Thyroid gland (tissue), 4 donors: ENCODE measurements around the gene RDH12. TPM values are rescaled to one million over a fixed set of nuclear protein-coding genes. Genes with fewer than 3 reads are reported as not detected.

ENCODE experiments used
- DNase-seq, 2 donors: peaks; one replicate each; pipeline ENCODE4 v3.0.0-alpha.2; 2019
- H3K27ac ChIP-seq, 3 donors: fragments of 200-600 bp; sonication (generic); 1 replicate in 2 of 3; 2 replicates in 1 of 3; pipeline ENCODE4 v1.5.1; 2016 to 2019; ENCODE audit warnings: mild to moderate bottlenecking in 1 of 3, moderate library complexity in 1 of 3
- H3K27me3 ChIP-seq: fragments of 200-600 bp; sonication (generic); one replicate; pipeline ENCODE4 v1.5.1; 2019
- H3K36me3 ChIP-seq, 2 donors: fragments of 200-600 bp; sonication (generic); one replicate each; pipeline ENCODE4 v1.5.1; 2016 to 2019
- H3K4me1 ChIP-seq, 2 donors: fragments of 200-600 bp; sonication (generic); one replicate each; pipeline ENCODE4 v1.5.1; 2017 to 2019
- H3K4me3 ChIP-seq, 3 donors: fragments of 200-600 bp; sonication (generic); replicated peaks in 1 of 3; 1 replicate in 2 of 3; 2 replicates in 1 of 3; pipeline ENCODE4 v1.5.1; 2016; ENCODE audit warnings: mild to moderate bottlenecking in 1 of 3
- H3K9me3 ChIP-seq: fragments of 200-600 bp; sonication (generic); one replicate; pipeline ENCODE4 v1.5.1; 2017
- POLR2A ChIP-seq, 2 donors: fragments of 450-650 bp; IDR thresholded peaks; one replicate each; pipeline ENCODE4 v1.6.1; 2017; ENCODE audit warnings: antibody characterized with exemption in 2 of 2, mild to moderate bottlenecking in 2 of 2, moderate library complexity in 1 of 2
- WGBS, 2 donors: methylation state at CpG; one replicate each; pipeline ENCODE4 v1.1.5; 2017; 5-methylcytosine and 5-hydroxymethylcytosine counted together
- intact Hi-C: fragments of 100-400 bp; cut with DNase I; formaldehyde crosslinking; loops from one replicate; pipeline ENCODE4 v1.15.1; 2023
- total RNA-seq, 4 donors: library from RNA; depleted of rRNA; stranded (reverse); fragments of >200 nt; gene quantifications; one replicate each; pipeline ENCODE4 v1.2.3, GENCODE V29; 2016
- TF ChIP-seq, protein P1 (sequence below), 6 experiments: fragments of 200-600 bp in 3 of 6; fragments of 450-650 bp in 3 of 6; sonication (generic) in 3 of 6; IDR thresholded peaks; one replicate each; pipeline ENCODE4 v1.5.1; 2016 to 2019; ENCODE audit warnings: antibody characterized with exemption in 6 of 6, mild to moderate bottlenecking in 2 of 6, inconsistent platforms in 1 of 6, moderate library complexity in 1 of 6

RDH12 gene
- total RNA-seq, 4 donors from 2014 or later = 0.22 to 2.9 (median 0.92) TPM; not detected in 1

DNA sequence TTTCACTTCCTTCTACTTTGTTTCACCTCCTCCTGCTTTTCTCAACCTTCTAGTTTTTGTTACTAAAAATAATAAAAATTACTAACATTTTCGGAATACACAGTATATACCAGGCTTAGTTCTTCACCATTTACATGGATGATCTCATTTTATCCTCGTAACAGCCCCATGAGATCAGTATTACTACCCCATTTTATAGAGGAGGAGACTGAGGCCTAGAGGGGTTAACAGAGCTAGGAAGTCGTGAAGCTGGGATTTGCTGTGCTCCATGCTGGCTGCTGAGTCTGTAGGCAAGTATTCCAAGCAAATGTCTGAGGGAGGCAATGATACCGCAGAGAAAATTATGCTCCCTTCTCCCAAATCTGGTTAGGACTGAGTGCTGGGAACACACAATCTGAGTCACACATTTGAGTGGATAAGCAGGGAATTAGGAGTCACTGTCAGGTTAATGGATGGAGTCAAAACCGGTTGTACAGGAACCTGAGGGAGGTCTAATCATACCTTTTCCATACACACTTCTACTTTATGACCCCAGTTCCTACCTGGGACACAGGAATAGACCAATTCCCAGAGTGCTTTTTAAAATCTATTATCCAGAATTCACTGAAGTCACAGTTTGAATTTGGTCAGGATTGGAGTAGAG lies 63.6 kb downstream of the RDH12 start:
- no peak overlapping the region for H3K27ac ChIP-seq
- peaks cover 53 to 61% of the 10 kb centered on the region in 2 donors for H3K36me3 ChIP-seq
- H3K4me1 ChIP-seq = no peaks in the 10 kb centered on the region
- 88 to 90% methylated on average over 5 of the region's 5 CpGs for WGBS, 2 donors
- H3K27me3 ChIP-seq = no peaks in the 10 kb centered on the region
- DNase-seq = no peak
- TF ChIP-seq, protein P1, sequence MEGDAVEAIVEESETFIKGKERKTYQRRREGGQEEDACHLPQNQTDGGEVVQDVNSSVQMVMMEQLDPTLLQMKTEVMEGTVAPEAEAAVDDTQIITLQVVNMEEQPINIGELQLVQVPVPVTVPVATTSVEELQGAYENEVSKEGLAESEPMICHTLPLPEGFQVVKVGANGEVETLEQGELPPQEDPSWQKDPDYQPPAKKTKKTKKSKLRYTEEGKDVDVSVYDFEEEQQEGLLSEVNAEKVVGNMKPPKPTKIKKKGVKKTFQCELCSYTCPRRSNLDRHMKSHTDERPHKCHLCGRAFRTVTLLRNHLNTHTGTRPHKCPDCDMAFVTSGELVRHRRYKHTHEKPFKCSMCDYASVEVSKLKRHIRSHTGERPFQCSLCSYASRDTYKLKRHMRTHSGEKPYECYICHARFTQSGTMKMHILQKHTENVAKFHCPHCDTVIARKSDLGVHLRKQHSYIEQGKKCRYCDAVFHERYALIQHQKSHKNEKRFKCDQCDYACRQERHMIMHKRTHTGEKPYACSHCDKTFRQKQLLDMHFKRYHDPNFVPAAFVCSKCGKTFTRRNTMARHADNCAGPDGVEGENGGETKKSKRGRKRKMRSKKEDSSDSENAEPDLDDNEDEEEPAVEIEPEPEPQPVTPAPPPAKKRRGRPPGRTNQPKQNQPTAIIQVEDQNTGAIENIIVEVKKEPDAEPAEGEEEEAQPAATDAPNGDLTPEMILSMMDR (IDR thresholded peaks at IDR 0.05) = no peak
- TF ChIP-seq POLR2A (IDR thresholded peaks at IDR 0.05) = no peak
- intact Hi-C loops = no loop called here
- no peaks in the 10 kb centered on the region for H3K9me3 ChIP-seq
- H3K4me3 ChIP-seq = no peak overlapping the region

DNA sequence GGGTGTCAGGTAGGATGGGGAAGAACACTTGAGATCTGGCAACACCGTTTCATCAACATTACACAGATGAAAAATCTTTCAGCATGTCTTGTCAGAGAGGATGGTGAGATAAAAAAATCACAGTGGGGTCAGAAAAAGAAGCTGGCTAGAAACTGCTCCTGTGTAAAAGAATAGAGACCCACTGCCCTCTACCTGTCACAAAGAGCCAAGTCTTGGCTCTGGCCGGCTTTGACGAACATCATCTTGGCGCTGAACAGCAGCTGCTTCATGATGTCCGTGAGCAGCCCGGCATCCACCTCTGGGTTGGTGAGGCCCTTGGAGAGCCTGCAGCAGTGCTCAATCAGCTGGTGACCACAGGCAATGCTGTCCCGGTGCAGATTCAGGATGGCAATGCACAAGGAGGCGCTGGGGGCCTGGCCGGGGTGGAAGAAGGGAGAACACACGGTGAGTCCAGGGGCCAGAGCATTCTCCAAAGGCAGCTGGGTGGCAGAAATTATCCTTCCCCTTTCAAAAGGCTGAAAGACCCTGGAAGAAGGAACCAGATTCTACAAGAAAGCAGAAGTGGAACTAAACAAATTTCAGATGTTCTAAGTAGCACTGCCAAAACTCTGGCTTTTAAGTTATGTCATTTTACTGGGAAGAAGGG lies 64.5 kb downstream of the RDH12 start:
- intact Hi-C loops = no loop called here
- TF ChIP-seq, protein P1 (IDR thresholded peaks at IDR 0.05) = no peak
- no peak for TF ChIP-seq POLR2A (IDR thresholded peaks at IDR 0.05)
- Histone ChIP-seq H3K4me1 (no peaks in the 10 kb centered on the region), H3K27me3 (no peaks in the 10 kb centered on the region), H3K36me3 (peaks cover 53 to 56% of the 10 kb centered on the region in 2 donors), H3K4me3 (no peak overlapping the region), H3K27ac (no peak overlapping the region), H3K9me3 (no peaks in the 10 kb centered on the region)
- DNase-seq = no peak
- WGBS, 2 donors = 79 to 89% methylated on average over 8 to 10 of the region's 10 CpGs

DNA sequence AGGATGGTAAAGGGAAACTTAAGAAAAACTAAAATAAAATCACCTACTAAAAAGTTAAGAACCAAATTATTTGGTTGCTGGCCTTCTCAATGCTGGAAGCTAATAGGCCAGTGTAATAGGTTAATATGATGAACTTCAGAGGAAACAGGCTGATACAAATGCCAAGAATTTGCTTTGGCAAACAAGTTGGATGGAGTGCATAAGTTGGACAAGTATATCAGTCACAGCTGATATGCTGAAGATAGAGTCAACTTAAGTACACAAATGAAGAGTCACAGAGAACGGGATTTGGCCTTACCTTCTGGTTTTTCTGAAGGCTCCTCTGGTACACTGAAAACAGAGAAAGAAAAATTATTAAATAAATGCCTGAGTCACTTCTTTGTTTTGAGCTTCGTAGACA lies 66.5 kb downstream of the RDH12 start:
- no peaks in the 10 kb centered on the region for H3K9me3 ChIP-seq
- TF ChIP-seq, protein P1 (IDR thresholded peaks at IDR 0.05) = no peak
- TF ChIP-seq POLR2A (IDR thresholded peaks at IDR 0.05) = no peak
- no peak overlapping the region for H3K4me3 ChIP-seq
- peaks cover 57 to 60% of the 10 kb centered on the region in 2 donors for H3K36me3 ChIP-seq
- no peaks in the 10 kb centered on the region for H3K4me1 ChIP-seq
- DNase-seq = no peak
- H3K27me3 ChIP-seq = no peaks in the 10 kb centered on the region
- intact Hi-C loops = no loop called here
- WGBS, 2 donors = 81 to 91% methylated on average over 2 of the region's 2 CpGs
- no peak overlapping the region for H3K27ac ChIP-seq

DNA sequence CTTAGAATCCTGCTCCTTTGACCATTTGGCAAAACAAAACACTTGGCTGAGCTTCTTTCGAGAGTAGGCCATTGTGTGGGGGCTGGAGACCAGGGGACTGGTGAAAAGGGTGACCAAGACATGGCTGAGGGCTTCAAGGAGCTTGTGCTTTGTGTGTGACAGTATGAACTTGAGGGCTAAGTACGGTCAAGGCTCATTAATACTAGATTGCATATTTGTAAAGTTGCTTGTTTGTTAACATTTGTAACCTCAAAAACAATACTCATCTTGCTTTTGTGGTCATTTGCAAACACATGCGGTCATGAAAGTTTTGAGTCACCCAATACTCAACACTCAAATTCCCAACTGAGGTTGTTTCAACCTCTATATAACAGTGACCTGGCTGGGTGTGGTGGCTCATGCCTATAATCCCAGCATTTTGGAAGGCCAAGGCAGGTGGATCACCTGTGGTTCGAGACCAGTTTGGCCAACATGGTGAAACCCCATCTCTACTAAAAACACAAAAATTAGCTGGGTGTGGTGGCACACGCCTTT lies 72.2 kb downstream of the RDH12 start:
- peaks cover 73 to 74% of the 10 kb centered on the region in 2 donors for H3K36me3 ChIP-seq
- no peaks in the 10 kb centered on the region for H3K4me1 ChIP-seq
- no peak overlapping the region for H3K27ac ChIP-seq
- WGBS, 2 donors = 92 to 98% methylated on average over 5 of the region's 5 CpGs
- intact Hi-C loops = no loop called here
- no peak for TF ChIP-seq POLR2A (IDR thresholded peaks at IDR 0.05)
- TF ChIP-seq, protein P1 (IDR thresholded peaks at IDR 0.05) = no peak
- no peaks in the 10 kb centered on the region for H3K9me3 ChIP-seq
- H3K4me3 ChIP-seq = no peak overlapping the region
- no peak for DNase-seq
- H3K27me3 ChIP-seq = no peaks in the 10 kb centered on the region
